Loucy (cell line): ENCODE results near the gene DCAF6.

ENCODE experiments used
- H2AFZ ChIP-seq: fragments of 200-600 bp; sonication (generic); 2 replicates; pipeline ENCODE4 v1.6.0; 2016; ENCODE audit warnings: antibody characterized with exemption, mild to moderate bottlenecking, low read length, moderate library complexity
- H3F3A ChIP-seq: fragments of 200-600 bp; 2 replicates; pipeline ENCODE4 v1.6.0; 2016; ENCODE audit warnings: antibody characterized with exemption, low read depth, mild to moderate bottlenecking
- H3K27me3 ChIP-seq: fragments of 200-600 bp; sonication (generic); 2 replicates; pipeline ENCODE4 v1.6.1; 2014; ENCODE audit warnings: low read length, mild to moderate bottlenecking; ENCODE audit not compliant: insufficient read depth, poor library complexity, severe bottlenecking
- H3K36me3 ChIP-seq: fragments of 200-600 bp; sonication (generic); 2 replicates; pipeline ENCODE4 v1.6.1; 2016; ENCODE audit warnings: low read length; ENCODE audit not compliant: insufficient read depth
- H3K4me1 ChIP-seq: fragments of 200-600 bp; sonication (generic); 2 replicates; pipeline ENCODE4 v1.5.1; 2014; ENCODE audit warnings: low read length, mild to moderate bottlenecking; ENCODE audit not compliant: insufficient read depth, poor library complexity, severe bottlenecking
- H3K4me2 ChIP-seq: fragments of 200-600 bp; sonication (generic); 2 replicates; pipeline ENCODE4 v1.6.0; 2014; ENCODE audit warnings: antibody characterized with exemption, low read length, low read depth, mild to moderate bottlenecking; ENCODE audit not compliant: poor library complexity, severe bottlenecking
- H3K4me3 ChIP-seq: fragments of 200-600 bp; sonication (generic); 2 replicates; pipeline ENCODE4 v1.5.1; 2014; ENCODE audit warnings: low read length, mild to moderate bottlenecking, mixed read lengths; ENCODE audit not compliant: poor library complexity, severe bottlenecking
- H3K79me2 ChIP-seq: fragments of 200-600 bp; sonication (generic); 2 replicates; pipeline ENCODE4 v1.6.1; 2014; ENCODE audit warnings: low read length; ENCODE audit not compliant: insufficient read depth
- H3K9ac ChIP-seq: fragments of 200-600 bp; sonication (generic); 2 replicates; pipeline ENCODE4 v1.6.0; 2014; ENCODE audit warnings: mild to moderate bottlenecking, low read depth, low read length, moderate library complexity; ENCODE audit not compliant: poor library complexity, severe bottlenecking
- H3K9me2 ChIP-seq: fragments of 200-600 bp; sonication (generic); replicated peaks from 2 replicates; pipeline ENCODE4 v1.6.1; 2016; ENCODE audit warnings: low read depth, low read length, mixed read lengths
- H3K9me3 ChIP-seq: fragments of 200-600 bp; sonication (generic); 2 replicates; pipeline ENCODE4 v1.6.1; 2014; ENCODE audit warnings: mild to moderate bottlenecking, antibody characterized with exemption, low read length, low read depth; ENCODE audit not compliant: insufficient read depth
- H4K20me1 ChIP-seq: fragments of 200-600 bp; sonication (generic); 2 replicates; pipeline ENCODE4 v1.6.0; 2014; ENCODE audit warnings: antibody characterized with exemption, low read length, mild to moderate bottlenecking; ENCODE audit not compliant: insufficient read depth, poor library complexity, severe bottlenecking
- EZH2phosphoT487 ChIP-seq: fragments of 200-600 bp; IDR thresholded peaks from 2 replicates; pipeline ENCODE4 v1.6.1; 2018; ENCODE audit warnings: antibody characterized with exemption, mild to moderate bottlenecking, moderate library complexity, borderline replicate concordance
- TF ChIP-seq, protein P1 (sequence below): fragments of 200-600 bp; sonication (generic); conservative IDR thresholded peaks from 2 replicates; pipeline ENCODE4 v1.5.1; 2014; ENCODE audit warnings: mild to moderate bottlenecking, antibody characterized with exemption, low read length

Gene DCAF6

DNA sequence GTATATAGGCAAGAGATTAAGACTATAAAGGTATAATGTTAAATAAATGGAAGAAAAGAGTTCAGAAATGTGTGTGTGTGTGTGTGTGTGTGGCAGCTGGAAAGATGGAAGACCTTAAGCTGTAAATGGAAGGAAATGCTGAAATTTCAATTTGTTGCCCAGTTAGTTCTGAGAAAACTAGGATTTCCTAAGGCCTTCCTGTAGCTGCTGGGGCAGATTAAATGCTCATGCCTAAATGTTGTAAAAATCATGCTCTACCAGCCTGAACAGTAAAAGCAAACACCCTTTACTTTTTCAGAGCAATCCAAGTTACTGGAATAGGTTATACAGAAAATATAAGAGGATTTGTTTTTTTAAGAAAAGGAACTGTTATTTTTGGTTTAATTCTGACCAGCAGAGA is 30.8 kb upstream of the DCAF6 start:
- H4K20me1 ChIP-seq = no peaks in the 10 kb centered on the region
- 0 out of 2 replicates have a peak overlapping the region, but pooled peaks have one; percentile 7 for H2AFZ ChIP-seq
- H3F3A ChIP-seq = no peaks in the 10 kb centered on the region
- H3K4me1 ChIP-seq = peaks cover 8% of the 10 kb centered on the region
- no peaks in the 10 kb centered on the region for H3K79me2 ChIP-seq
- H3K9me2 ChIP-seq = no peaks in the 10 kb centered on the region
- H3K4me2 ChIP-seq = no peak overlapping the region
- peaks cover 19% of the 10 kb centered on the region; the same call in 1 of the 2 replicates for H3K9me3 ChIP-seq
- TF ChIP-seq, protein P1, sequence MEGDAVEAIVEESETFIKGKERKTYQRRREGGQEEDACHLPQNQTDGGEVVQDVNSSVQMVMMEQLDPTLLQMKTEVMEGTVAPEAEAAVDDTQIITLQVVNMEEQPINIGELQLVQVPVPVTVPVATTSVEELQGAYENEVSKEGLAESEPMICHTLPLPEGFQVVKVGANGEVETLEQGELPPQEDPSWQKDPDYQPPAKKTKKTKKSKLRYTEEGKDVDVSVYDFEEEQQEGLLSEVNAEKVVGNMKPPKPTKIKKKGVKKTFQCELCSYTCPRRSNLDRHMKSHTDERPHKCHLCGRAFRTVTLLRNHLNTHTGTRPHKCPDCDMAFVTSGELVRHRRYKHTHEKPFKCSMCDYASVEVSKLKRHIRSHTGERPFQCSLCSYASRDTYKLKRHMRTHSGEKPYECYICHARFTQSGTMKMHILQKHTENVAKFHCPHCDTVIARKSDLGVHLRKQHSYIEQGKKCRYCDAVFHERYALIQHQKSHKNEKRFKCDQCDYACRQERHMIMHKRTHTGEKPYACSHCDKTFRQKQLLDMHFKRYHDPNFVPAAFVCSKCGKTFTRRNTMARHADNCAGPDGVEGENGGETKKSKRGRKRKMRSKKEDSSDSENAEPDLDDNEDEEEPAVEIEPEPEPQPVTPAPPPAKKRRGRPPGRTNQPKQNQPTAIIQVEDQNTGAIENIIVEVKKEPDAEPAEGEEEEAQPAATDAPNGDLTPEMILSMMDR = no peak
- TF ChIP-seq EZH2phosphoT487 = no peak
- no peaks in the 10 kb centered on the region for H3K36me3 ChIP-seq
- H3K4me3 ChIP-seq = no peak overlapping the region
- H3K9ac ChIP-seq = no peak overlapping the region
- H3K27me3 ChIP-seq = no peaks in the 10 kb centered on the region

- no peaks in the 10 kb centered on the region for H4K20me1 ChIP-seq
- no peak overlapping the region for H3K9ac ChIP-seq
- peaks cover 19% of the 10 kb centered on the region; the same call in 1 of the 2 replicates for H3K9me3 ChIP-seq
- H3K9me2 ChIP-seq = no peaks in the 10 kb centered on the region
- H3K79me2 ChIP-seq = no peaks in the 10 kb centered on the region
- peaks cover 2% of the 10 kb centered on the region for H3K4me1 ChIP-seq
- no peaks in the 10 kb centered on the region for H3F3A ChIP-seq
- H3K4me2 ChIP-seq = no peak overlapping the region
- TF ChIP-seq, protein P1 = no peak
- no peak for TF ChIP-seq EZH2phosphoT487
- no peak overlapping the region for H2AFZ ChIP-seq
- H3K27me3 ChIP-seq = no peaks in the 10 kb centered on the region
- H3K36me3 ChIP-seq = no peaks in the 10 kb centered on the region
- H3K4me3 ChIP-seq = no peak overlapping the region
Measured at GRCh38 chr1:167909691-167910180, 26.7 kb upstream of the DCAF6 start.

DNA sequence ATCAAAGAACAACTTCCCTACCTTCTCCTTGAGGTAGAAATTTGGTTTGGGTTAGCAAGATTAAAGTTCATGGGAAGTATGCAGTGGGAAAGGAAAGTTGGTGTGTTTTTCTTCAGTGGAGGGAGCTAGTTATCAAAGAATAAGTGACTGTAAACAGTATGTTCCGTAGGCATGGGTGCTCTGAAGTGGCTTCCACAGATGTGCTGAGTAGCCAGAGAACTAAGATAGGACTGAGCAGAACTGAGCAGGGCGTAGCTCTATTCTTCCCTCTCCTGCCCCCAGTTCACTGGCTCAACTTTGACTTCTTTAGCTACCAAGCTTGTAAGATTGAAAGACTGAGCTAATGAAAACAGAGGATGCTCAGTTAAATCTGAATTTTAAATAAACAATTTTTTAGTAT is 26.0 kb upstream of the DCAF6 start:
- H3K79me2 ChIP-seq = no peaks in the 10 kb centered on the region
- H2AFZ ChIP-seq = no peak overlapping the region
- H3F3A ChIP-seq = no peaks in the 10 kb centered on the region
- no peak overlapping the region for H3K4me2 ChIP-seq
- no peaks in the 10 kb centered on the region for H3K9me2 ChIP-seq
- no peaks in the 10 kb centered on the region for H3K36me3 ChIP-seq
- H3K4me3 ChIP-seq = no peak overlapping the region
- TF ChIP-seq EZH2phosphoT487 = no peak
- TF ChIP-seq, protein P1 = no peak
- H3K9ac ChIP-seq = no peak overlapping the region
- H3K27me3 ChIP-seq = no peaks in the 10 kb centered on the region
- no peaks in the 10 kb centered on the region for H4K20me1 ChIP-seq
- peaks cover 19% of the 10 kb centered on the region; the same call in 1 of the 2 replicates for H3K9me3 ChIP-seq
- H3K4me1 ChIP-seq = no peaks in the 10 kb centered on the region
